Measurements from ENCODE around the gene DLG2. TPM values are rescaled to one million over a fixed set of nuclear protein-coding genes. Genes with fewer than 3 reads are reported as not detected.

The DLG2 gene
- total and polyA plus RNA-seq, 9 of the 15 experiments (the other 6 are each of a cell fraction or from before 2014, with no cell fraction given), result 0.52 to 1.6 (median 0.95) TPM

DNA sequence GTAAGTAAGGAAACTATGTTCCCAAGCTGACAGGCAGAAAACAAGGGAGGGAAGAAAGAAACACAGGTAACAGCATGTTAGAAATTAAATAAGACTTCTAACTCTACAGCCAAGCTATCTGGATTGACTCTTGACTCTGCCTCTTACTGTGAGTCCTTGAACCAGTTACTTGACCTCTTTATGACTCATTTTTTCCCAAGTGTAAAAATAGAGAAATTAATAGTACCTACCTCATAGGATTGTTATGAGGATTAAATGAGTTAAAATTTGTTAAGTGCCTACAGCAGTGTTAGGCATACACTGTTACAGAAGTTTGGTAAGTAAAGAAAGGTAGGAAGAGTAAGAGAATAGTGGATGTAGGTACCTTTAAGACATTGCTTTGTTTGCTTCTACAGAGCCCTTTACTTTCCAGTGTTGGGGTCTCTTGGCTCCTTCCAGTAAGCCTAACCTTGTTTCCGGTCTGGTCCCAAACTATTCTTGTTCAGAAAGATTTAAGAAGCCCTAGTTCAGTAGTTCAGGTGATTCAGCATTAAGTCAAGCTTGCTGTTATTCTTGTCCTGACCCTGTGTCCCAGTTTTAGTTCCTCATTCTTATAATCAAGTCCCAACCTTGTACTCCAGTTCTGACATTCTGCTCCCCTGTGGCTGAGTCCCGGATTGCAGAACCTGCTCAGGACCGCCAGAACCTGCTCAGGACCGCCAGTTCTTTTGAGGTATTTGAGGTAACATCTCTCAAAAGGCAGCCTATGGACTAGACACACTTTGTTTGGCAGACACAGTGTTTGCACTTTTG, 1377.6 kb downstream of the DLG2 start:
- Histone ChIP-seq H3K36me3 (ENCODE audit: control insufficient read depth, insufficient read depth, low read length) (no peaks in the 10 kb centered on the region), H3K27me3 (ENCODE audit: control insufficient read depth in 2 of 2, insufficient read depth in 2 of 2, low read length in 2 of 2) (no peaks in the 10 kb centered on the region), H2AFZ (ENCODE audit: low read depth, low read length) (no peak overlapping the region), H3K4me1 (replicated peaks in 1 of 2; ENCODE audit: control insufficient read depth in 2 of 2, insufficient read depth in 2 of 2, low read length in 2 of 2) (no peaks in the 10 kb centered on the region), H3K9ac (ENCODE audit: insufficient read depth in 1 of 2, low read depth in 2 of 2, low read length in 2 of 2) (no peak overlapping the region), H3K9me3 (replicated peaks; ENCODE audit: control insufficient read depth, insufficient read depth, low read depth, low read length) (no peaks in the 10 kb centered on the region), H3K79me2 (ENCODE audit: control insufficient read depth, insufficient read depth, low read length) (no peaks in the 10 kb centered on the region), H3K9me1 (ENCODE audit: control insufficient read depth, insufficient read depth, low read length) (no peaks in the 10 kb centered on the region), H3K27ac (ENCODE audit: extremely low read depth, low read depth, low read length) (no peak overlapping the region), H3K4me2 (ENCODE audit: insufficient read depth, low read length) (no peak overlapping the region), H4K20me1 (replicated peaks; ENCODE audit: control insufficient read depth, insufficient read depth, low read length) (no peaks in the 10 kb centered on the region), H3K4me3 (no peak overlapping the region)
- in situ Hi-C loops (cut with MboI), result no loop called here
- intact Hi-C loops (cut with micrococcal nuclease), result no loop called here
- no TSS peak for BruUV-seq (replicated peaks)
- no peak for FAIRE-seq
- no peak for DNase-seq (ENCODE audit: extremely low read depth in 1 of 4, low spot score in 3 of 4)
- POLR2A ChIA-PET, result no interaction called here
- CTCF ChIA-PET (ENCODE audit: low intra/inter-chr PET ratio), result no interaction called here
- 2% methylated on average over 4 of the region's 4 CpGs for WGBS (ENCODE audit: insufficient coverage, low coverage, missing lambda C conversion rate)
- TF ChIP-seq SMARCA4 (IDR thresholded peaks at IDR 0.05) (no peak), JUND (IDR thresholded peaks at IDR 0.05; ENCODE audit: borderline replicate concordance, low read depth, low read length) (no peak), JUND (tag; IDR thresholded peaks at IDR 0.05; ENCODE audit: borderline replicate concordance, low read depth, low read length) (no peak), NFRKB (IDR thresholded peaks at IDR 0.05; ENCODE audit: low read depth) (no peak), ARHGAP35 (IDR thresholded peaks at IDR 0.05; ENCODE audit: partially characterized antibody) (no peak), TAL1 (IDR thresholded peaks at IDR 0.05) (no peak), PHF8 (IDR thresholded peaks at IDR 0.05; ENCODE audit: borderline replicate concordance, low read length) (no peak), ZC3H8 (IDR thresholded peaks at IDR 0.05) (no peak)
- no peak for ATAC-seq

All from K562 (cell line).